Adipose tissue (tissue), 3 donors: ENCODE results near the gene NAA20. TPM values are rescaled to one million over a fixed set of nuclear protein-coding genes. Genes with fewer than 3 reads are reported as not detected.

Experiments used
- H3K27ac ChIP-seq: one replicate; pipeline ENCODE4 v1.5.1; 2013; ENCODE audit warnings: low read depth, low read length
- WGBS, 3 donors: extraction: QIAGEN DNeasy Blood & Tissue Kit; methylation state at CpG; one replicate each; pipeline ENCODE4 v1.1.7; 2013; 5-methylcytosine and 5-hydroxymethylcytosine counted together
- polyA plus RNA-seq, 3 donors: library from polyadenylated mRNA; stranded (reverse); fragments of 200-250 nt; gene quantifications; one replicate each; pipeline ENCODE4 v1.2.3, GENCODE V29; 2013
- donor health status: healthy with polysubstance abuse.
- donor health status: Bipolar disorder and iron deficiency.
- donor health status: healthy.

The NAA20 gene
- polyA plus RNA-seq, 3 donors: 43.9 to 74.2 (median 68.8) TPM

DNA sequence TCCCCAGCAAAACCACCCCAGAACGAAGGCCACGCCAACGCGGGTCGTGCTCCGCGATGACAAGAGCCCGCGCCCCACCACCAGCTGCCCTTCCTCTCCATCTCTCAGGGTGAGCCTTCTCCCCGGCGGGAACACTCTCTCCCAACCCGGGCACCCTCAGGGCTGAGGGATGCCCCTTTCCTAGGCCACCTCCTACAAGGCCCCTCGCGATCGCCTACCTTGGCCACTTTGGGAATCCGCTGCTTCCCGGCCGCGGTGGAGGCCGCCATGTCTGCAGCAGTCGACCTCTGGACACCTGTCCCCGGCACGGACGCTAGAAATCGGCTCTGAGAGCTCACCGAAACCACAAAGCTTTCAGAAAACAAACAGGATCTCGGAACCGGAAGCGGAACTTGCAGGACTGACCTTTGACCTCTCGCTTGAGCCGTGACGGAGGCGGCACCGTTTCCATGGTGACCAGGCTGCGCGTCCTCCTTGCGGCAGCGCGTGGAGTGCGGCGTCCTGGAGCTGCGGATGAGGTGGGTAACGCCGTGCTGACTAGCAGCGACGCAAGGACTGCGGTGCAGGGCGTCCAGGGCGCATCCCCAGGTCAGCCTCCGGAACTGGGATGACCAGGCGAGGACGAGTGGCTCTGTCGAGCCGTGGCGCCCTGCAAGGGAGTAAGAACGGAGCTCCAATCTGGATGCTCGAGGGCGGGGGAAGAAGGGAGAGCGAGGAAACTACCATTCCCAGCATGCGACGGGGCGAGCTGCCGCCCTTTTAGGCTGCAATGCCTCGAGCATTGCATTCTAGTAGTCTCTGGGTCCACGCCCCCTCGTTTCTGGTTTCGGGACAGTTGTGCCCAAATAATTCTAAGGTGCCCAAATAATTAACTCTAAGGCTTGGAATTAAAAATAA lies 35.2 kb downstream of the NAA20 start, which contains the start of the genes CFAP61 and CRNKL1:
Gene CFAP61 (plus strand): TSS at position 459 of the 897 bp plus-strand sequence. CDS start 4,122 bp downstream, outside the sequence.
Gene CRNKL1 (minus strand): TSS at position 393 of the 897 bp plus-strand sequence. CDS start 124 bp downstream, at position 269.
- WGBS, 3 donors: 0 to 1% (median 0%) methylated on average over 67 of the region's 67 CpGs
- peak within 1 kb of the TSS; percentile 12 for H3K27ac ChIP-seq

DNA sequence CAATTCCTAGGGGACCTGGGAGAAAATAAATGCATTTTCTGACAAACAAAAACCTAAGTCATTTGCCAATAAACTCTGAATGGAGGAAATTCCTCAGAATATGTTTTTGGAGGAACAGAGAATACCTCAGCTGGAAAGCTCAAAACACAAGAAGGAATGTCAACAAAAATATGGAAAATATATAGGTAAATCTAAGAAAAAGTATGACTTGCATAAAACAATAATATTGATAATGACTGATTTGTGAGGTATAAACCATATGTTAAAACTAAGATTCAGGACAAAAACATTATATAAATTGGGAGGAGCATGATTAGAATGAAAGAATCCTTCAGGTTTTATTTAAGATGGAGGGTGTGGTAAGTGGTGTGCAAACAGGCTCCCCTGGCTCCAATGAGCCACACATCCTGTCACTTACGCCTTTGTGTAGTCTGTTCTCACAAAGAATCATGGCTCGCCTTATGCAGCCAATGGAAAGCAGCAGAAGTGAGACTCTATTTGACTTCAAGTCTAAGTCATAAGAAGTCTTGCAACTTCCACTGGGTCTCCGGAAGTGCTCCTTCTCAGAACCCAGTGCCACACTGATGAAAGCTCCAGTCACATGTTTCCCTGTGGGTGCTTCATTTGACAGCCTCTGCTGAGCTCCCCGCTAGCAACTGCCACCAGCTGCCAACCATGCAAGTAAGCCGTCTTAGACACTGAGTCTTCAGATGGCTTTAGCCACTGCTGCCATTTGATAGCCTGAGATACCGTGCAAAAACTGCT lies 43.3 kb downstream of the NAA20 start:
- whole genome bisulfite sequencing, 3 donors: 80 to 86% (median 84%) methylated on average over 6 of the region's 6 CpGs

DNA sequence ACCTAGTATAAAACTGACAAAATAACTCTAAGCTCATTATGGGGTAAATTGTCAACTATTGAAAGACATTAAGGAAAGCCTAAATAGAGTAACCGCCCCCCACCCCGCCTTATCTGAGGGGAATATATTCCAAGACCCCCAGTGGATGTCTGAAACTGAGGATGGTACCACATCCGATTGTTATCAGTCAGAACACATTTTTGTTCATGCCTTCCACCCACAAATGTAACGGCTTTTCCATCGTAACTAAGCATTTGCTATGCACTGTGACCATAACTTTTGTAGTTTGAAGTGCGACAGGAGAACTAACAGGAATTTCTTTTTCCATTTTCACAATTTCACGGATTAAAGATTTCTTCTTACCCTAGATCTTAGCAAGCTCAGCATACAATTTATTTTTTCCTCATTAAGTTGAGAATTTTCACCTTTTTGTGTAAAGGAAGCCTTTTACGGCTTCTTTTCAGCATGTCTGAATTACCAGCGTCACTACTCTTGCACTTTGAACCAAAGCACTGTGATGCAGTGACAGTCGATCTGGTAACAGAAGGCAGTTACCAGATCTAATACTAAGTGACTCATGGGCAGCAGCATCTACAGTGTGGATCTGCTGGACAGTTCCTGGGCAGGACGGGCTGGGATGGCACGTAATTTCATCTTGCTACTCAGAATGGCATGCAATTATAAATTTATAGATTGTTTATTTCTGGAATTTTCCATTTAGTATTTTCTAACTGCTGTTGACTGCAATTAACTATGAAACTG lies 47.0 kb downstream of the NAA20 start:
- no peak overlapping the region for H3K27ac ChIP-seq
- WGBS, 3 donors: 60 to 73% (median 72%) methylated on average over 12 of the region's 12 CpGs

More for the DNA sequence above, 43.3 kb downstream of the NAA20 start:
- H3K27ac ChIP-seq: no peak overlapping the region

GRCh38 chr20:20065361-20065760 lies 48.2 kb downstream of the NAA20 start:
- H3K27ac ChIP-seq: no peak overlapping the region
- WGBS, 3 donors: 72 to 83% (median 73%) methylated on average over 1 of the region's 1 CpG

DNA sequence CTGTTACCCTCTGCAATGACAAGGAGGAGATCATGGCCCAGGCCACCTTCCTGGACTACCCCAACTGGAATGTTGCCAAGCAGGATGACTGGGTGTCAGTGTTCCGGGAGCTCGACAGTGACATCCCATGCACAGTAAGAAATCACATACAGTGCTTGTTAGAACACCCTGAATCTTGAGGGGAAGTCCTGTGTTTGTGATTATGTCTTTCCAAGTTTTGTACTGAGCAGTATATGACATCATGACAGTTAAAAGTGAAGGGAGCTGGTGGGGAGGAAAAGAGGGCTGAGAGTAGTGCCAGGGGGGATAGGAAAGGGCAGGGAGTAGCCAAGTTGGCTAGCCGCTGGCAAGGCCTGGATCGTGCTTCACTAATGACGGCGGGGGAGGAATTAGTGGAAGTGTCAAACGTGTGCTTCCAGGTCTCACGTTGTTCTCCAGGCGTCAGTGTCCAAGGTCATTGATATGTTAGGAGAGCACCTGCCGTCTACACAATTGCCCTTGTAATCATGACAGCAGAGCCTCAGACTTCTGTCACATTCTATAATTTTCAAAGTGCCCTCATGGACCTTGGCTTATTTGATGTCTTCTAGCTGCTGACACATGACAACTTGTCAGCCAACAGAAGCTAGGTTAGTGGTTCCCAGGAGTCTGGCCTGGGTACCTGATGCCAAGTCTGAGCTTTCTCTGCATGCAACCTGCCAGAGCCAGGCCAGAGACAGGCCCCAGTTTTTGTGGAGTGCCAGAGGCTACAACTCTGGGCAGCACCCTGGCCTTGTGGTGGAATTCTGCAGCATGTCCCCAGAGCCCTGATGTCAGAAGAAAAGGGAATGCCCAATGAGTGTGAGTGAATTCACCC lies 53.9 kb downstream of the NAA20 start:
- WGBS, 3 donors: 47 to 67% (median 58%) methylated on average over 10 of the region's 10 CpGs
- H3K27ac ChIP-seq: no peak overlapping the region

- no peak overlapping the region for H3K27ac ChIP-seq
- 58 to 64% (median 59%) methylated on average over 15 of the region's 15 CpGs for WGBS, 3 donors
These were observed 56.7 kb downstream of the NAA20 start for GRCh38 chr20:20073801-20074371.

DNA sequence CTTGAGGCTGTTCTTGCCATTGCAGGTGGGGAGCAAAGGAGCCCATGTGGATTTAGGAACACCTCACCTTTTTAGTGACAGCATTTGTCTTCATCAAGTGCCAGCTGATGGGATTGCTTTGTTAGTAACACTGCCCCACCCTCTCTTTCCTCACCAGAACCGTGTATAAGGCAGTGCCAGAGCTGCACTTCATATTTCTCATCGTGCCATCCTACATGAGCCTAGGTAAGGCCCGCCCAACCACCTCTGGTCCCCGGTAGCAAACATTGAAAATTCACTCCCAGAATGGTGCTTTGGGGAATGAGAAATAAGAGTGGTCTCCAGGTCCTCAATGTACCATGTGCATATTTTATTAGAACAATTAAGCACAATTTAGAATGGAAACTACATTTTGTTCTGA lies 57.9 kb downstream of the NAA20 start:
- no peak overlapping the region for H3K27ac ChIP-seq
- WGBS, 3 donors: 82 to 84% (median 83%) methylated on average over 4 of the region's 4 CpGs

DNA sequence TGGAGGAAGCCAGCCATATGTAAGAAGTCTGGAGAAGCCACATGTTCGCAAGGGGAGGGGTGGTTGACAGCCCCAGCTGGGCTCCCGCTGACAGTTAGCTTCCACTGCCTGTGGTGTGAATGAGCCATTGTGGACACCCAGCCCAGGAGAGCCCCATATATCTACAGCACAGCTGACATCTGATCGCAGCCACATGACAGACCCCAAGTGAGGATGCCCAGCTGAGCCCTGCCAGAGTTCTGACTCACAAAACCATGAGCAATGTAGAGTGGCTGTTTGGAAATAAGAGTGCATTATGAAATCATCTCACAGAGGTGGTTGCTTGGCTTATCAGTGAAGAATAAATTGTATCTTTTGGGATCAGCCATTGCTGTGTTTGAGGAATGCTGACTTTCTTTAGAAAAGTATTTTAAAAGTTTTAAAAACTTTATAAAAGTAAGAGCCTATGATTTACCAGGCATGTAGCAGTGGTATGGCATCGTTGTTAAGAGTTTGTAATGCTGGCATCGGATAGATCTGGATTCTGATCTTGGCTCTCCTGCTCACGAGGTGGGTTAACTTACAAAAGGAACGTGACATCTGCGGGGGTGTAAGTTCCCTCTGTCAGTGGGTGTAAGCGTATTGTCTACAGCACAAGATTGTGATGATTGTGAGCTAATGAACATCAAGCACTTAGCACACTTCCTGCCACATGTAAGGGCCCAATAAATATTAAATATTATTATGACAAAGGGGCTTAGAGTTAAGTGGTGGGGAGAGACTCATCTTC lies 59.3 kb downstream of the NAA20 start:
- WGBS, 3 donors: 80 to 87% (median 82%) methylated on average over 9 of the region's 9 CpGs
- no peak overlapping the region for H3K27ac ChIP-seq

DNA sequence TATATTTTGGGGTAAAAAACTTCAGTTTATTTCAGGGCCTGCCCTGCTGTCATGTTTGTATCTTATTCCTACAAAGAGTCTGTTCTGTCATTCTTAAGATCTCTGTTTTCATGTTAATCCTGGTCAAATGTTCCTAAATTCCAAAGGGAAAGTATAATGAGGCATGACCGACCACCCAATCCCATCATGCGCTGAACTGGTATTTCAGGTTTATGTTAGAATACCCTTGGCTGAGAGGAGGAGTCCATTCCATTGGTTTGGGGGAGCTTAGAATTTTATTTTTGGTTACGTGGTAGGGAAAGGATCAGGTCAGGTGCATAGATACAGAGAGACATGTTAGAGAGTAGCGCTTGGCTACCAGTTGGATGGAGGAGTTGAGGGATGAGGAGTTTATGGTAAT lies 60.9 kb downstream of the NAA20 start:
- H3K27ac ChIP-seq: no peak overlapping the region
- 80 to 97% (median 93%) methylated on average over 4 of the region's 4 CpGs for WGBS, 3 donors

GRCh38 chr20:20079102-20079784 lies 62.1 kb downstream of the NAA20 start:
- 25 to 62% (median 54%) methylated on average over 5 of the region's 5 CpGs for WGBS, 3 donors
- H3K27ac ChIP-seq: no peak overlapping the region

Other genes starting within 250 kb of the NAA20 start
- gene CRNKL1, start 35.1 kb downstream of the NAA20 start, polyA plus RNA-seq: 10 to 100 TPM in 1 of 3 donors, 1 to 10 TPM in 2; 4.2 to 14.6 (median 6.0) TPM
- under 1 TPM in 1 of 3 donors, not detected in 2; 0.24 TPM for gene CFAP61, start 35.2 kb downstream of the NAA20 start, polyA plus RNA-seq